NOMO-1 treated with dmso at 0.1 percent for 144 hours (cell line): ENCODE measurements around the gene POLA1.

Source experiments
- DNase-seq: peaks from one replicate; lab custom pipeline; 2025; ENCODE audit not compliant: unreplicated experiment; lab: John Stamatoyannopoulos, UW

Gene POLA1

DNA sequence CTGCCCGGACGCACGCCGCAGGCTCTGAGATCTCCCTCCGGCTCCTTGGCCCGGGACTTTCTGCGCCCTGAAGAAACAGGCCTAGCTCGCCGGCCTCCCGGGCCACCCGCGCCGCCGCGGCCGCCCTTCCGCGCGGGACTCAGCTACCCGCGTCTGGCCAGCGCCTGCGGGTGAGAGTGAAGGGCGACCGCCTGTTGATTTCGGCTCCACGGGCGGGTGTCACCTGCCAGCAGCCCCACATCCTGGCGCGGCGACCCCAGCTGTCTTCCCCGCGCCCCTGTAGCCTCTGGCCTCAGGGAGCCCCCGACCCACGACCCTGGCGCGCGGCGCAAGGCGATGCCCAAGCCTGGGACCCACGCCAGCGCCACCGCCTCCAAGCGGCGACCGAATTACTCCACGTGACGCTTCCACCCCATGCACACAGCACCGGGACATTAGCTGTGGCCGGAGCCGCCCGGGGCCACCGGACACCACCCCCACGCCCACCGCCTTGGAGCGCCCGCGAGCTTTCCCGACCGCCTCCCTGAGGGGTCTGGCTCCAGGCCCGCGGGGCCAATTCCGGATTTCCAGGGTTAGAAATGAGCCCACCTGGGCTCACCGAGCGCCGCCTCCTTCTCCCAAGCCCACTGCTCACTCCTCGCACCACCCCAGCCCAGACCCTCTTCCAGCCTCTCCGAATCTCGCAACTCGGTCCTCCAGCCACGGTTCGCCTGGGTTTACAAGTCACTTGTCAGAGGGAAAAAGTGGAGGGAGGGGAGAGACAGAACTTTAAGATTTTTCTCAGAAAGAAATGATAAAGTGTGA lies 311.9 kb downstream of the POLA1 start:
- DNase-seq, result no peak

DNA sequence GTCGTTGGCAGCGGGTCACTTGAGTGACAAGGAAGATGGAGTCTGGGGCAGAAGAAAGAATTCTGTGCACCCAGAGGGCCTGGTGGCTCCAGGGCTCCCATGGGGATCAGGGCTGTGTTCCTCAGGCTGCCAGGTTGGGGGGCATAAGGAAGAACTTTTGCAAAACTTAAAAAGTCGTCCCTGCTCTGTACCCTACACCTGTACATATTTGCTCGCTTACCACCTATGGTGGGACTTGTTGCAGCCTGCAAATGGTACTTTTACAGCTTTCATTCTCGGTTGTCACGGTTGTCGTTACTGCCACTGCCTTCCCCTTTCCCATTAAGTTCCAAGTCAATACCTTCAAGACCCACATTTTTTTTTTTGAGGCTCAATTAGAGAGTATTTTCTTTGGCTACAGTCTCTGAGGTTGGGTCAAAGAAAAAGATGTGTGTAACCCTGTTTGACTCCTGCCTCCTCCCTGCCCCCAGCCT lies 312.9 kb downstream of the POLA1 start:
- no peak for DNase-seq

DNA sequence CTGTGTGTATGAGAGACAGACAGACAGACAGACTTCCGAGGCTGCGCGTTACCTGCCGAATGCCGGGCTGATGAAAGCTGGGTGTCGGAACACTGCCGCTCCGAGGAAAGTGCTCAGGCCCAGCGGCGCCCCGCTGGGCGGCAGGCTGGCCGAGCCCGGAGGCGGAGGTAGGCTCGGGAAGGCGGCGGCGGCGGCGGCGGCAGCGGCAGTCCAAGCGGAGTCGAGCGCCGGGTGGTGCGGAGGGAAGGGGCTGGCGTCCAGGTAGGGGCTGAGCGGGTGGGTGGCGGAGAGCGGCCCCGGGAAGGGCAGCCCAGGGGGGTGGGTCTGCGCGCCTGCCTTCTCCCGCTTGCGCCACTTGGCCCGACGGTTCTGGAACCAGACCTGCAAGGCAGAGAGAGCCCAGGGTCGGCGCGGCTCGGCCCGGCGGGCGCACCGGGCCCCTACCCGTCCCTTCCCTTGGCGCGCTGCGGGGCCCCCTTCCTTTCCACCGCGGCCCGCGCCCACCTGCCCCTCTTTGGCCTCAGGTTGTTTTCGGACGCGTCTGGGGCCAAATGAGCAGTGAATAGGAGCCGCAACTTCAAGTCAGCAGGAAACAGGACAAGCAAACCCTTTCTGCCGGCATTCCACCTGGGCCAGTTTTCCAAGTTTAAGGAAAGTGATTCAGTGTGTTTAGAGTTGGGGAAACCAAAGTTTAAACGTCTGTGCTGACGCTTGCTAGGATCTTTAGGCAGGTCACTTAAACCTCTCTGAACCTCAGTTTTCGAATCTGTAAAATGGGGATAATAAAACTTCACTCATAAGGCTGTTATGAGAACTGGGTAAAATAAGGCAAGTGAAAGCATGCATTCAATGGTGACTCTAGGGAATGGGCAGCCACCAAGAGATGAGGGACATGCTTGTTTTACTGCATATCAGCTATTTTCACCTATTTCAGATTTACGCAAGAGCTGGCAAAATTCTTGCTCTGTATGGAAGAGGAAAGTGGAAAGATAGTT lies 313.6 kb downstream of the POLA1 start:
- no peak for DNase-seq

DNA sequence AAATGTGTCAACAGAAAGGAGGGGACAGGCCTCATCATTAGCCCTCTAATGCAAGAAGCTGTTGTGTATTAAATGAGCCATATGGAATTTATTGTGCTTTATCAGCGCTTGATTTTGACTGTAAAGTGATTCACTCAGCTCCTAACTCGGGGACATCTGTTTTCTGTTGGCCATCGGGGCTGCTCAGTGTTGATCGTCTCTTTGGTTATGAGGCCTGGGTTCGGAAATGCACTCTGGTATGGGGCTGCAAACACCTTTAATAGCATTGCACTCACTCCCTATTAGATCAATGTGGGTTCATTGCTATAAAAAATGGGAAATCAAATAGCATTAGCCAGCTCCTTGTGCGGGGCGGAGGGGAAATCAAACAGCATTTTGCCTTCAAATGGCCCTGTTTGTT lies 315.7 kb downstream of the POLA1 start:
- no peak for DNase-seq

GRCh38 chrX:25010784-25011588 lies 317.3 kb downstream of the POLA1 start:
- no peak for DNase-seq

GRCh38 chrX:25011589-25012432 lies 318.1 kb downstream of the POLA1 start:
- DNase-seq, result no peak

GRCh38 chrX:25012433-25012735 lies 318.7 kb downstream of the POLA1 start:
- DNase-seq, result no peak

DNA sequence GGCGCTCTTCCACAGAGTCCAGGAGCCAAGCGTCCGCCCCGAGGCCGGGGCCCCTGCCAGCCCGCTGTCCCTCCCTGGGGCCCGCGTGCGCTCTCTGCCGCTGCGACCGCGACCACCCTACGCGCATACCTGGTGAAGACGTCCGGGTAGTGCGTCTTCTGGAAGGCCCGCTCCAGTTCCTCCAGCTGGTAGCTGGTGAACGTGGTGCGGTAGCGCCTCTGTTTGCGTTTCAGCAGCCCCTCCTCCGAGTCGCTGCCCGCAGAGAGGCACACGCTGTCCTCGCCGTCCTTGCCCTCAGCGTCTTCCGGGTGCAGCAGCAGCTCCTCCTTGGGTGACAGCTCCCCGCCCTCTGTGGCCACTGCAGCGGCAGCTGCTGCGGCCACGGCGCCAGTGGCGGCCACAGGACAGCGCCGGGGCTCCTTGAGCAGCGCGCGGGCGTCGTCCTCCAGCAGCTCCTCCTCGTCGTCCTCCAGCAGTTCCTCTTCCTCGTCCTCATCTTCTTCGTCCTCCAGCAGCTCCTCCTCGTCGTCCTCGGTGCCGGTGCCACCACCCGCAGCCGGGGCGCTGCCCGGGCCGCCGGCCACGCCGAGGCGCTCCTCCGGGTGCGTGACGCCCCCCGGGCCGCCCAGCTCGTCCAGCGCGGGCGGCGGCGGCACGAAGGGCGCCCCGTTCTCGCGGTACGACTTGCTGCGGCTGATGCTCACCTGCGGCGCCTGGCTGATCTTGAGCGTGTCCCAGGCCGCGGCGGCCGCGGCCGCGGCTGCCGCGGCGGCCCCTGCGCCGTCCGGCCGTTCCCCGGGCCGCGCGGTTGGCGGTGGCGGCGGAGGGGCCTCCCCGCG lies 319.3 kb downstream of the POLA1 start:
- DNase-seq, result no peak

GRCh38 chrX:25013632-25014365 lies 320.1 kb downstream of the POLA1 start:
- DNase-seq, result no peak

DNA sequence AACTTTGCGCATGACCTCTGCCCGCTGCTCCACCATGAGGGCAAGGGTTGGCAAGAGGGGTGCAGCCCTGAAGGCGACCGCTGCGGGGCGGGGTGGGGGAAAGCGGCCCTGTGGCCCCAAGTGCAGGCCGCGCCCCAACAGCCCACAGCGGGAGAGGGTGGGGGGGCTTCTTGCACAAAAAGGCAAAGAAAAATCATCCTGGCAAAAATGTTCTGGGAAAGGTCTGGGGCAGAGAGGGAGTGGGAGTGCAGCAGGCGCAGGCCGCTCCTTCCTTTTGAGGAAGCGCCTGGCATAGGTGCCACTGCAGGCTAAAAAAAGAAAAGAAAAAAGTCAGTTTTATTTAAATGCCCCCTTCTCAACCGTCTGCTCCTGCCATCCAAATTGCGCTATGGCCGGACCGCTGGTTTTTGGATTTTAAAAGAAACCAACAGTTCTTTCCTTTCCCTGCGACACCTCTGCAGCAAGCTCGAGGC lies 320.7 kb downstream of the POLA1 start:
- no peak for DNase-seq

DNA sequence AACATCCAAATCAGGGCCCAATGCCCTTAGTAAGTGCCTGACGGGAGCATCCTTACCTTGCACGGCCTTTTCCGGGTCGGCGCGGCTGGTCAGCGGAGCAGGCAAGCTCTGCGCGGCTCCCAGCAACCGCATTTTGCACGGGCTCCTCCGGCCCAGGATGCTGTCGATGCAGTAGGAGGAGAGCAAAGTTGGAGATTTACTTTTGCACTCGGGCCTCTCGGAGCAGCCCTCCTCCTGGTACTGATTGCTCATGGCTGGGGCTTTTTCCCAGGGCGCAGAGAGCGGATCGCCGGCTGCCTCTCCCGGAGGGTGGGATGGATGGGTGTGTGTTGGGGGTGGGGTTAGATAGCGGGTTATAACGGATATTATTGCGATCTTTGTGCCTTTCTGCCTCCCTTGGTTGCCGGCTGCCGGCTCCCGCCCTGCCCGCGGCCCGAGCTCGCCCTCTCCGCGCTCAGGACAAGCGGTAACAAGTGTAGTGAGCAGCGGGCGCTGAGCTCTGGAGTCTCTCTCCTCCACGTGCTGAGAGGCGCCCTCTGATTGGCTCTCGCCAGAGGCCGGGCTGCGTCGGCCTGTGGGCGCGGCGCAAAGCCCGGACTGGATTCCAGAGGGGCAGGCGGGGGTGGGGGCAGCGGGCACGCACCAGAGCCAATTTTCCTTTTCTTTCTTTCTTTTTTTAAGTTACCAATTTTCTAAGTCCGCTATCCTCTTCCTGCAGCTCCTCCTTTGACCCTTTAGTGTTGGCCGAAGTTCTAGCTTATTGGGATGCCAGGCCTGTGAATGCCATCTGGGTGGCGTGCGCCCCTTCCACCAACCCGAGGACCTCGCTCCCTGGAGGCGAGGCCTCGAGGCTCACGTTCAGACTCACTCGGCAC lies 322.0 kb downstream of the POLA1 start, which contains the start of gene ARX:
Gene ARX (minus strand): TSS at position 480 of the 875 bp plus-strand sequence. CDS start 228 bp downstream, at position 252.
- no peak for DNase-seq

DNA sequence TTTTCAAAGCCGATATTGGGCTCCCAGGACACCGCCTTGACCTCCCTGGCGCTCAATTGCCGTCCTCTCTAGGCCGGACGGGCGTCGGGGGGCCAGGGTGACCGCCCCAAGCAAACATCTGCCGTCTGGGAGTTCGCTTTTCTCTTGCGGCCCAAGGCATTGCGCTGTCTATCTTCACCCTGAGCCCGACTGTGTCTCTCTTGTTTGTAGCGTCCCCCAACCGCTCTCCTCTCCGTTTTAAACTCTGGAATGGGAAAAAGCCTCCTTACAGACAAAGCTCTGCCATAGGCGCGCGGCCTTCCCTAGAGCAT lies 322.6 kb downstream of the POLA1 start:
- no peak for DNase-seq

GRCh38 chrX:25016938-25017598 lies 323.4 kb downstream of the POLA1 start:
- DNase-seq, result no peak

- no peak for DNase-seq
These were observed 324.0 kb downstream of the POLA1 start for GRCh38 chrX:25017667-25018247.

- DNase-seq, result no peak
These were observed 325.0 kb downstream of the POLA1 start for GRCh38 chrX:25018682-25019081.

GRCh38 chrX:25019707-25020390 lies 326.1 kb downstream of the POLA1 start:
- DNase-seq, result no peak
